Activated naive CD4-positive, alpha-beta T cell treated with anti-CD3 and anti-CD28 coated beads, Interleukin-2, amount 50 U/mL, for 16 hours (primary cell): ENCODE measurements around the gene NIN.

Source experiments
- DNase-seq: peaks from one replicate; pipeline ENCODE4 v3.0.0-alpha.2; 2020

The NIN gene

DNA sequence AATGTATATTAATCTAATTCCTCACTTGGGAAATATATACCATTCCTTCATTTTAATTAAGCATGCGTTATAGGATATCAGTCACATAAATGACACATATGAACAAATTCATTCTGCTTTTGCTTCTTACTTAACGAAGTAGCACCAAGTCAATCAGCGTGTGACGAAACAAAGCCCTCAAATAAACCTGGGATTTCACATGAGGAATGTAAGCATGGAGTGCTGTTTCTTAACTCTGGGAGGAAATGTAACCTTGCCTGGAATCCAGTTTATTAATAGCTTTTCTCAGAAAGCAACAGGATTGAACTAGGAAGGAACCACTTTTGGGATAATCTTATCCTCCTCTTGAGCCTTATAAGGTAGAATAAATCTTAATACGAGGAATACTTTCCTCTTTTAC lies 72.0 kb downstream of the NIN start:
- DNase-seq: no peak

DNA sequence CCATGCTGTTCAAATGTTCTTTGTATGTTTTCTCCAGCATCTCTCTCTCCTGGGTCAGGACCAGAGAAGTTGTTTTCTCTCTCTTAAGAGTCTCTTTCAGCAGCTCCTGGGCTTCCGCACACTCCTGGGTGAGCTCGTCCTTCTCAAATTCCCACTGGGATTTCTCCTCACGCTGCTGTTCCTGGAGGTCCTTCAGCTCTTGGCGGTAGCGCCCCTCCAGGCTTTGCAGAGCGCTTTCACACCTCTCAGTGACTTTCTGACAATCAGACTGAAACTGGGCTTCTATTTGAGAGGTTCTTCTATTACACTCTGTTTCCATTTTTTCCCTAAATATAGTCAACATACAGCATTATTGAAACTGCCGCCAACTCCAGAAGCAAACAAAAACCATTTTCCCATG lies 72.7 kb downstream of the NIN start:
- DNase-seq: no peak

DNA sequence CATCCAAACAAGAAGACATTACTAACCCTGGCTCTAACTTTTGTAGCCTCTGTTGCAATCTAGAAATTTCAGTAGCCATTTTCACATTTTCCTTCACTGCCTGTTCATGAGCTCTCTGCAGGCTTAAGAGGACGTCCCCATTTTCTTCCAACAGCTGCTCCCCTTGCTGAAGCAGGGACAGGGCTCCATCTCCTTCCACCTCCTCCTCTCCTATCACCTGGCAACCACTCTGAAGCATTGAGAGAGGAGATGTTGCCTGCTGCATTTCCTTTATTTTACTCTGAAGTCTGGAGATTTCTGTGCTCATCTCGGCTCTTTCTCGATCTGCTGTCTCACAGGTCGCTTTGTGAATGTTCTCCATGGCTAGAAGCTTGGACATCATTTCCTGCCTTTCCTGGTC lies 73.3 kb downstream of the NIN start:
- no peak for DNase-seq

DNA sequence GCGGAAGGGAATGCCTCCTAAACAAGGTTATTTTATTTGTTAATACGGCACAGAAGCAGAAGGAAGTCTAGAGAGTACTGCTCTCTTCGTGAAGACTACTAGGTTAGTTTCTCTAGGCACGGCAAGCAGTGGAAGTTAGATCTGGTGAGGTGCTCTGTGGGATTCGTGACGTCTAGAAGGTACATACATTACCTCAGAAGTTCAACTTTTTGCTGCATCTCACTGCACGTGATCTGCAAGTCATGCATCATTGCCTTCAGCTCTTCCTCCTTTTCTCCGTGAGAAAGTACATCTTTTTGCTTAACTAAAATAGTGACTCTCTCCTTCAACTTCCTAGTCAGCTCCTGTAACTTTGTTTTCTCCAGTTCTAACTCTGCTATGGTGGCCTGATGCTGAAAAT lies 74.7 kb downstream of the NIN start:
- no peak for DNase-seq

DNA sequence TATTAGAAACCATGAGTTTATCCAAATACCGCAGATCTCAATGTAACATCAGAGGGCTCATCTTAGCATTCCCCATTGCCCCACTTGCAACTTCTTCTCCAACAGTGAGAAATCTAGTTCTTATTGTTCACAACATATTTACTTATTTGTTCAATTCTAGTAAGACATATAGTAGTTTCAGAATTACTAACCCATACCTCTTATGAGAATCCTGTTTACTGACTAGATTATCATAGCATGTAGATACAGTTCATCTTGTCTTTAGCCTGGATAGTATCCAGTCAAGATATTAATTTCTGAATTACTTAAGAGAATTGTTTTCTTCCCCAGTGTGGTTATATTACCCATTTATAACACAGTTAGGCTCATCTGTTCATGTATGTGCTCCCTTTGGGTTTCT lies 80.6 kb downstream of the NIN start:
- DNase-seq: no peak

DNA sequence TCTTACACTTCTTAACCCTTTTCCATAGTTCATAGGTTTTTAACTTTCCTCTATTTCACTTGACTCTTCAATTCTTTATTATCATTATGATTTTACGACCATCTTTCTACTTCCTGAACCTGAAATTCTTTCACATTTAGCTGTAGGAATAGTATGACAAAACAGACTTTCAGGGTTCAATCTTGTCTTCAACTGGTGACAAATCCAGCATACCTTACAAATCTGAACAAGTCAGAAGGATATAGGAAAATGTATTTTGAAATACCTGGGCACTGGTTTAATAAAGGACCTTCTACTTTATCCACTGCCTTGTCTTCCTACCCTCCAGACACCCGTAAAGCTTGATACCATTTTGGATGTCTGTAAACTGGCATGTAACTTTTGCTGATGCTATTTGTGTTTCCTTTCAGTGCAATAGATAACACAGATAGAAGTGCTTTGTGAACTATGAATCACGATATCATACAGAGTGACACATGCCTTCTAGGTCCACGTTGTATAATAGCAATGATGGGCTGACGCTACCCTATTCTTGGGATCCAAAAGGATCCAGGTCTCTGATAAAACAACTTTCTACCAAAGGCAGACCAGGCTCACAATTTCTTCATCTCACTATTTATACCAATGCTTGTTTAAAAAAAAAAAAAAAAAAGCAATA lies 85.4 kb downstream of the NIN start:
- DNase-seq: no peak

DNA sequence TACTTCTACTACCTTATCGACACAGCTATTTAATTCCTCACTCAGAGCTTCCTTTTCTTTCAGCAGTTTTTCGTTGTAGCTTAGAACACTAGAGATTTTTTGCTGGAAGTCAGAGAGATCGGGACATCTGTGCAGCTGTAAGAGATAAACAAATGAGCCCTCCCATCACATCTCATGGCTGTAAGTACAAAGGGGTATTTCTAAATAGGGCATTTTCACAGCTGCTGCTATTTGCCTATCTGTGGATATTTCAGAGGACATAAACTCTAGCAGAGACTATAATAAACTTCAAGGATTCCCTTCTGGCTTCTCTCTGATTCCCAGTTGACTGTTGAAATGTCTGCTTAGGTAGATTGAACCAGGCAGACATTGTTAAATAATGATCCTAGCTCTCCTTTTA lies 86.7 kb downstream of the NIN start:
- no peak for DNase-seq

DNA sequence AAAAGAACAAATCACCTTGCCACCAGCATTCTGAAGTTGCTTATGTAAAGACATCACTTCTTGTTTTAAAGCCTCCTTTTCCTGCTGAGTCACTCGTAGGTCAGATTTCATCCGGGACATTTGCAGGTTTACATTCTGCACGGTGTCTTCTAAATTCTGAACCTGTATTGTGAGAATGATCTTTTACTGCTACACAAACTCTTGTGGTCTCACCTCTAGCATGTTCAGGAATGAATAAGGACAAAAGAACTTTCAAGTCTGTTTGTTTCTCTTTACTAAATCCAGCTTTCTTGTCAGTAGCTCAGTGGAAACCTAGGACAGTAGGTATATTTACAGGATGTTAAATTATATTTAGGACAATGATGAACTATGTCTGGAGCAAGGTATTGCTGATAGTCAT lies 89.4 kb downstream of the NIN start:
- DNase-seq: no peak

DNA sequence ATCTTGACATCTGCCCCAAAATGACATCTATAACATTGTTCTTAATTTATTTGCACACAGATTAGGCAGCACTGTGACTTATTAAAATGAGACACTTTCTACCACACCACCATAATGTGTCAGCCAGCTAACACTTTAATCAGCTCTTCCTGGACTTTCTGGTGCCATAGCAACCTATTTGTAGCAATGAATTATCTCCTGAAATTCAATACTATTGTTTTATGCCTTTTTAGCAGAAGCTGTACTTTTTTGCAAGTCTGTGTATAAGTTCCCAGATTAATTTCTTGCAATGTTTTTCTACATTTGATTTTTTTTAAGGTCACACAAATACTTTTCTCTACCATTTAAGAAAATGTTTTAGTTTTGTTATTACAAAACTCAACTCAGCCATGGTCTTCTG lies 90.1 kb downstream of the NIN start:
- no peak for DNase-seq

DNA sequence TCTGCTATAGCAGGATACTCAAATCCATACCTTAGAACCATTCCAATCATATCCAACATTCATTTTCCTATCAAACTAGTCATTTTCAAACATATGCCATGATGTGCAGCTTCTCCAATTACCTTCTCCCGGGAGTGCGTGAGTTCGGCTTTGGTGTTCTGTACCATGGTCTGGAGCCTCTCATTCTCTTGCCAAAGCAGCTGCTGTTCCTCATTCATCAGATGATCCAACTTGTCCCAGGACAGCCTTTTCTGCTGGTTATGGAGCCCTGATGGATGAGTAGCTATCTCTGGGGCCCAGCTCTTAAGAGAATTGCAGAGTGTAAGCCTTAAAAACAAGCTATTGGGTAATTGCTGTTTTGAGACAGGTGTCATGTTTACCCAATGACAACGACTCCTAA lies 91.8 kb downstream of the NIN start:
- DNase-seq: no peak

DNA sequence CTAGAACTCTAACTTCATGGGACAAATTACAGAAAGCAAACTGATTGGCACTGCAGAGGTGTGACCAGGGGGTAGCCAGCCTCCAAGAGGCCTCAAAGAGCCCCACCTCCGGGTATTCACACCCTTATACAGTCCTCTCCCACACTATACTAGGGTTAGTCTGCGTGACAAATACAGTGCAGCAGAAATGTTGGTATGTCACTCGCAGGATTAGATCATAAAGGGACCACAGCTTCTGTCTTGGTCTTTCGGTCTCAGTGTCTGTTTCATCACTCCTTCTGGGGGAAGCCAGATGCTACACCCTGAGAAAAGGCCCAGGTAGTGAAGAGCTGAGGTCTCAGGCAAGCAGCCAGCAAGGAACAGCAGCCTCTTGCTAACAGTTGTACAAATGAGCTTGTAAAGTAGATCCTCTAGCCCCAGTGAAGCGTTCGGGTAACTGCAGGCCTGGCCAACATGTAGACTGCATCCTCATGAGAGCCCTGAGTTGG lies 94.0 kb downstream of the NIN start:
- DNase-seq: peak; percentile 31

DNA sequence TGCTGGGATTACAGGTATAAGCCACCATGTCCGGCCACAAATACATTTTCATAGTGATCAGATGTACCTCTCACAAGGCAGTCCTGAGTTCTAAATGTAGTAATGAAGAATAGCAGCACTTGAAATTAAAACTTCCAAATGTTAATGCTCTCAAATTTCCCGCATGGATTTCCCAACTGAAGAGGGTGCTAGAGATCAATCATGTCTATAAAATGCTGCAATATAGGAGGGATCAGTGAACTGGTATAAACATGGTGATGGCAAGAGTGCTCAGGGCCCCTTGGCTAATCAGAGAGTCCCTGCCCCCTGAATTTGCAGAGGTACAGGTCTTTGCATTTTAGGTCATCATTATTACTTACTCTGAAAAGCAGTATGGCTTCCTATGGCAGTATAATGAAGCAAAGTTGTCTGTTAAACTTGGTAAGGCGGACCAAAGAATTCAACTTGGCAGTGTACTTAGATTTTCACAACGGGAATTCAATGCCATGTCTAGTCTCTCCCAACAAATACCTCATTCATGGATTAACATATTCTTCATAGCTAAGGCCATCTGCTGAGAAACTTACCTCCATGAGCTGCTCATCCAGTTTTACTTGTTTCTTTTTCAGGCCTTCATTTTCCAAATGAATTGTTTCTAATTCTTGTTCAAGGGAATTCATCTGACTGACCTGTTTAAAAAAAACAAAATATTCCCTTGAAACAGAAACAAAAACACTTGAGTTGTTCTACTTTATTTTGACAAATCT lies 95.8 kb downstream of the NIN start:
- DNase-seq: no peak

DNA sequence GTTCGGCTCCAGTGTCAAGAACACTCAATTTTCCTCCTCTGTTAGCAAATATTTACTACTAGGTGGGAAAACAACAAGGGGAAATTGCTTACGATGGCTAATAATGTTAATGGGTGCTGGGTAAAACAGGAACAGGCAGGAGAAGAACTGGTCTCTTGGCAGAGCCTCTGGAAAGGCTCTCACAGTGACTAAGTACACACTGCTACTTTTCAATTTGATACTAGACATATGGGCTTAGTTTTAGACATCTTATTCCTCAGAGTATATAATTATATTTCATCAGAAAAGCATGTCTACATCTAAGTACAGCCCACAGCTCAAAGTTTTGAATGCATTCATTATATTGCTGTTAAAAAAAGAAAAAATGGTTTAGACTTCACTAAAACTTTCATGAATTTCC lies 97.5 kb downstream of the NIN start:
- no peak for DNase-seq

DNA sequence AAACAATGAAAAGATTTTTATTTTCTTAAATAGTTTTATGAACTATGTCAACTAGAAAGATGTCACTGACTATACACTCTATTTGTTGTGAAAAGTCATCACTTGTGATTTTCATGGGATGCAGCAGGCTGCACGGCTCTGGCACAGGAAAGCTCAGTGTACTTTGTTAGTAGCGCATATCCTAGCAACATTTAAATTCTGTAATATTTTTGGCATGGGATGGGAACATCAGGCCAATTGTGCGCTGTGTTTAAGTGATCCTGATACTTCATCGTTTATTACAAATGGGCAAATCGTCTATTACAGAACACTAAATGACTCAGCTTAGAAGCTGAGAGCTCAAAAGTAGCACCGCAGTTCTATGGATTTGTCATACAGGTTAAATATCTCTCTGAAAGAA lies 102.1 kb downstream of the NIN start:
- DNase-seq: no peak

DNA sequence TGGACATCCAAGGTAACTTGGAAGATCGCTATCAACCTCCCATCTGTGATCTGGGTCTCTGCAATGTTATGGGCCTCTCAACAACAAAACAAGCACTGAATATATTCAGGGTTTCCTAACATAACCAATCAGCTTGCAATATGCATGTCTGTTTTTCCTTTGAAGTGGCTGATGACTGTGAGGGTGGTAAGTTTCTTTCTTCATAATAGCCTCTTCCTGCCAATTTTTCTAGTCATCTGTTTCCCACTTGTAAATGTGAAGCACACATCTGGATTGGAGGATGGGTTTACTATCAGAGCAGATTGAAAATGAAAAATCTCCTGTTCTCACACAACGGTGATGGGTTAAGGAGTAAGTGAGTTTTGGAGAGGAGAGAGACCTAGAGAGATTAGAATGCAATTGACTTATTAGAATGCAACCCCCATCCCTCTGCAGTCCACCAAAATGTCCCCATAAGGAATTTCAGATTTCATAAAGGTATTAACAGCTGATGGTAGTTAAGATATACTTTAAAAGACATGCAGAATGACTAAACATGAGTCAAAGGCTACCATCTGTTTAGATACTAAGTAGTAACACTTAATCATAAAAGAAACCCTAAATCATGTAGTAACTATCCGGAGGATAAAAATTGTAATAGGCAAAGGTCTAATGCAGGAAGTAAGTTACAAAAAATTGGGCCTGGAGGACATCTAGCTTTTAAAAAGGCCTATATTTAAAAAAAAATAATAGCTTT lies 104.4 kb downstream of the NIN start:
- no peak for DNase-seq

DNA sequence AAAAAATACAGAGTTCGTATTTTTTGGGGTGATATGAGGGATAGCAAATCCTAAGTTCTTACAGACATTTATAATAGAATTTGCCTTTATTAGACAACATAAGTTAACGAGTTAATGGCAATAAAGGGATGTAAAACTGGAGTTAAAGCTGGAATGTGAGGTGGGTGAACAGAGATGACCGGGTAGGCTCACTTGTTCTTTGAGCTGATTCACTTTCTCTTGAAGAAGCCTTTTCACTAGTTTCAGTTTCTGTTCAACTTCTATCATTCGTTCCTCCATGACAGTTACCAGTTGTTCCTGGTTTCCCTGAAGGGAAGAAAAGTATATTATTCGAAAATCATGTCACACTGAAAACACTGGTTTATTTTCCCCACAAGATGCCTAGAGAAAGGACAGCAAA lies 105.2 kb downstream of the NIN start:
- no peak for DNase-seq

DNA sequence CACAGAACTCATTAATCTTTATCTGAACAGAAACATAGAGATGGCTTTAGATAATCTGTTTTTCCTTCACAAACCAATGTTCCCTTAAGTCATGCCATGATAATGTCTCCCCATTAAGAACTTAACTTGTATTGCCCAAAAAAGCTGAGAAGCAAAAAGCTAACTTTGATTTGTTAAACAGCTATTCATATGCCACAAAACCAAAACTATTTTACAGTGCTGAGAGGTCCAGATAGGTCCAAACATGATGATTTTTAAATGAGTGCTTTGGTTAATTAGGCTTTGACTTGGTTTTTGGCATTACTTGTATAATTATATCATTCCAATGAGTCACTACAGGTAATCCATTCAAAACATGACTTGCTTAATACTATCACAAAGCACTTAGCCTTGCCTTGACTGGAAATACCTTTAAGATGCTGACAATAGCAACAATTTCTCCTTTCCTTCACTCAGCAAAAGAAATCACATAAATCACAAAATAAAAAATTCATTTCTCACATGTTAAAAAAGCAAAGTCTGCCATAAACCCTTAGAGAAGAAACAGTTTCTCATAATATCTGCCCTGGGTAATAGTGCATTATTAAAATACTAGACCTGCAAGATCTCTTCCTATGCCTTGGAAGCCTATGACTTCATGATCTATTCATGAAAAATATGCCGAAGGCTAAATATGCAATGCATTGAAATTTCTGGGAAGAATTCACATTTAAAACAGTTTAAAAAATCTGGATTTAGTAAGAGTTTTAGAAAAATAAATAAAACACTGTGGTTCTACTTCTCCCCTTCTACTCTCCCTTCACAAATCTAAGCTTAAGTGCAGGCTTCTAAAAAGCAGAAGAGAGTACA lies 110.8 kb downstream of the NIN start:
- DNase-seq: no peak

DNA sequence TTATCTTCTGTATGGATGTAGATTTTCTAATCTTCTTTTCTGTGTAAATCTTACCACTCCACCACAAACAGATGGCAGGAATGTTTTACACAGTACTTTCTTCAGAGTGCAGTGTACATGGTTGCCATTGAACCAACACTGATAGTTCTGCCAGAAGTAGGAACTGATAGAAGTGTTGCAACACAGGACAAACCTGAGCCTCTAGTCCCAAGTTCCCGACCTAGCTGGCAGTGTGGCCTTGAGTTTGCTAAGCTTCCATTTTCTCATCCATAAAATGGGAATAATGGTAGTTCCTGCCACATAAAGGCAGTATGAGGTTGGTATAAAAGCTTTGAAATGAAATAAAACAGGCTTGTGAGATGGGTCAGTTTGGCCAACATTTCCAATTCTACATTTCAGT lies 112.0 kb downstream of the NIN start:
- DNase-seq: no peak

DNA sequence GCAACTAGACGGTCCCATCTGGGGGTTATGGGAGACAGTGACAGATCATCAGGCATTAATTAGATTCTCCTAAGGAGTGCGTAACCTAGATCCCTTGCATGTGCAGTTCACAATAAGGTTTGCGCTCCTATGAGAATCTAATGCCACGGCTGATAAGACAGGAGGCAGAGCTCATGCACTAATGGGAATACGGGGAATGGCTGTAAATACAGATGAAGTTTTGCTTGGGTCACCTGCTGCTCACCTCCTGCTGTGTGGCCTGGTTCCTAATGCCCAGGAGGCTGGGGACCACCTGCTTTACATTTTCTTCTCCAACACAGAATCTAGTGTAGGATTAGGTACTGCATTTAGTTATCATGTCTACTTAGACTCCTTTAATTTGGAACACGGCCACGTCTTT lies 113.2 kb downstream of the NIN start:
- no peak for DNase-seq

DNA sequence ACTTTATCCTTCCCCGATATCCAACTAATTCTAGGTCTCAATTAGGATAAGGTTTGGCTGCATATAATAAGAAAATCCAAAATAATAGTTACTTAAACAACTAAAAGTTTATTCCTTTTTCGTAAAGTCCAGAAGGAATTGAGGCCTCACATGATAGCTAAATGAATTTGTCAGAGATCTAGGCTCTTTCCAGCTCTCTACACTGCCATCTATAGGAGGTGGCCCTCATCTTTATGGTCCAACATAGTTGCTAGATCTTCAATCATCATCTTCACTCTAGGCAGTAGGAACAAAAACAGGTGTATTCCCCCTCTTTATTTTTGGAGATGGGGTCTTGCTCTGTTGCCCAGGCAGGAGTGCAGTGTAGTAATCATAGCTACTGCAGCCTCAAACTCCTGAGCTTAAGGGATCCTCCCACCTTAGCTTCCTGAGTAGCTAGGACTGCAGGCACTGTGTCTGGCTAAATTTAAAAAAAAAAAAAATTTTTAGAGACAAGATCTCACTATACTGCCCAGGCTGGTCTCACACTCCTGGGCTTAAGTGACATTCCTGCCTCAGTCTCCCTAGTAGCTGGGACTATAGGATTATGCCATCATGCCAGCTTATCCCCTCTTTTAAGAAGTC lies 116.4 kb downstream of the NIN start:
- no peak for DNase-seq

DNA sequence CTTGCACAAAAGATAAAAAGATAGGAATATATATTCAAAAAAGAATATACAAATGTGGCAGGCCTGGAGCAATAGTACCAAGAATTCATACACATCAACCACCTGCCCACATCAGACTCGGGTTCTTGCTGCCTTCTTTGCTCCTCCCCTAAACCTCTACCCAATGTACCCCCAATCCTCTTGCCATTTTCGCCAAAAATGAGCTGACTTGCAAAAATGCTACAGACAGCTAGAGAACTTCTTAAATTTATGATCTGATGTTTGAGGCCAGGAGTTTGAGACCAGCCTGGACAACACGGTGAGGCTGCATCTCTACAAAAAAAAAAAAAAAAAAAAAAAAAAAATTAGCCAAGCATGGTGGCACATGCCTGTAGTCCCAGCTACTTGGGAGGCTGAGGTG lies 119.9 kb downstream of the NIN start:
- no peak for DNase-seq

DNA sequence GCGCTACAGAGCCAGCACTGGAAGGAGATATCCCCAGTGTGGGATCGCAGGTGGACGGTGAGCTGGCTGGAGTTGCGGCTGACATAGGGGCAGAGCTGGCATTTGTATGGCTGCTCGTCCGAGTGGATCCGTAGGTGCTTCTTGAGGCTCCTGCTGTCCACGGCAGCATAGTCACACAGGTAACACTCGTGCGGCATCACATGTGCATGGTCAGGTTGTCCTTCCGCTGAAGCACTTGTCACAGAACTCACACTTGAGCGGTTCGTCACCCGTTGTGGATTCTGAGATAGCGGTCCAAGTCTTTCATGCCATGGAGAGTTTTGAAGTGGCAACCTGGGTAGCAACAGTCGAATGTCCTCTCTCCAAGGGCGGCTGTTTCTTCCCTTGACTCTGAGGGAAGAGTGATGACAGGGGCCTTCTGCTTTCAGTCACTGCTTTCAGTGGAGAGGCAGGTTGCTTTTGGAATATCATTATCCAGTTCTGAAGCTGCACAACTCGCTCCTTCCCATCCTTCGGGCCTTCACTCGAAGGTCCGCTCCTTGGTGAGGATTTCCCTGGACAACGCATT lies 125.9 kb downstream of the NIN start:
- DNase-seq: no peak
